Amygdala (tissue), 56 donors: Measurements from ENCODE around the gene ACAD10.

Experiments
- DNase-seq, 56 donors: peaks; one replicate each; lab custom pipeline; 2025; lab: John Stamatoyannopoulos, UW

The ACAD10 gene

DNA sequence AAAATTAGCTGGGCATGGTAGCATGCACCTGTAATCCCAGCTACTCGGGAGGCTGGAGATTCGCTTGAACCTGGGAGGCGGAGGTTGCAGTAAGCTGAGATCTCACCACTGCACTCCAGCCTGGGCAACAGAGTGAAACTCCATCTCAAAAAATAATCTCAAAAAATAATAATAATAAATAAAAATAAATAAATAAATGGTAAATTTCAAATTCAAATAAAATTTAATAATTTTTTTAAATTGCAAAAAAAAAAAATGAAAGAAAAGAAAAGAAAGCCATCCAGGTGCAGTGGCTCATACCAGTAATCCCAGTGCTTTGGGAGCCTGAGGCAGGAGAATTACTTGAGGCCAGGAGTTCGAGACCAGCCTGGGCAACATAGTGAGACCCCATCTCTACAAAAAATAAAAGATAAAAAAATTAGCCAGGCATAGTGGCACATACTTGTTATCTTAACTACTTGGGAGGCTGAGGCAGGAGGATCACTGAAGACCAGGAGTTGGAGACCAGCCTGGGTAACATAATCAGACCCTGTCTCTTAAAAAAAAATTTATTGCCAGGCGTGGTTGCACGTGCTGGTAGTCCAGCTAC lies 117.3 kb downstream of the ACAD10 start:
- DNase-seq, result no peak

DNA sequence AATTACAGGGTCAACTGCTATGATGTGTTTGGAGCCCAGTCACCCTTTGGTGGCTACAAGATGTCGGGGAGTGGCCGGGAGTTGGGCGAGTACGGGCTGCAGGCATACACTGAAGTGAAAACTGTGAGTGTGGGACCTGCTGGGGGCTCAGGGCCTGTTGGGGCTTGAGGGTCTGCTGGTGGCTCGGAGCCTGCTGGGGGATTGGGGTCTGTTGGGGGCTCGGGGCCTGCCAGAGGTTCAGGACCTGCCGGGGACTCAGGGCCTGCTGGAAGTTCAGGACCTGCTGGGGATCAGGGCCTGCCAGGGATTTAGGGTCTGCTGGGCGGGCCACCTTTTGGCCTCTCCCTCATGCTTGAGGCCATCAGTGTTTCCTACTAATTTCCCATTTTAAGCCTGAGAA lies 118.0 kb downstream of the ACAD10 start:
- DNase-seq, result no peak

- no peak for DNase-seq
Observed at GRCh38 chr12:111806304-111806703, 120.5 kb downstream of the ACAD10 start.
